Esophagus squamous epithelium (tissue), 4 donors: Measurements from ENCODE around the gene PDLIM3.

Source experiments
- CTCF ChIP-seq, 6 experiments: fragments of 450-650 bp in 4 of 6; fragments of 200-600 bp in 2 of 6; sonication (generic) in 2 of 6; IDR thresholded peaks; one replicate each; pipeline ENCODE4 v1.5.1; 2016 to 2019; ENCODE audit warnings: antibody characterized with exemption in 6 of 6, mild to moderate bottlenecking in 4 of 6, moderate library complexity in 4 of 6
- POLR2A ChIP-seq, 4 donors: fragments of 450-650 bp; IDR thresholded peaks; one replicate each; pipeline ENCODE4 v1.6.1; 2017; ENCODE audit warnings: antibody characterized with exemption in 4 of 4, mild to moderate bottlenecking in 4 of 4, moderate library complexity in 3 of 4

DNA sequence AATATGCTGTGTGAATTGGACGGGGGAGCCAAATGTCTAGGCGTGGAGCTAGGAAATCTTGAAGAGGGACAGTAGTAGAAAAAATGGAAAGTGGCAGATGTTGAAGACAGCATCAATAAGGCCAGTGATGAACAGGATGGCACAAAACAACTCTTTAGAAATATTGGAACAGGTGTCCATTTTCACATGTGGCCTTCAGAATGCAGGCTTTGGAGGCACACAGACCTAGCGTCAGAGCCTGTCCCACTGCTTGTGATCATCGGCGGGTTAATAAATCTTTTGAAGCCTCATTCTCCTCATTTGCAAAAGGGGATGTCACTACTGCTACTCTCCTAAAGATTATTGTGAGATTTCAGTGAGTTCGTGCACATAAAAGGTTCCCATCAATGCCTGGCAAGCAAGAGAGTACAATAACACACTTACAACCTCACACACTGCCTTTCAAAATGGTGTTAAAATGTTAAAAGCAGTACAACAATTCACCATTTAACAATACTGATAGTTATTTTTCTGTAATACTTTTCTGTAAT lies 2.4 kb downstream of the PDLIM3 start:
- no peak for TF ChIP-seq CTCF (IDR thresholded peaks at IDR 0.05)
- TF ChIP-seq POLR2A (IDR thresholded peaks at IDR 0.05), result no peak
